H1 (cell line): ENCODE data around the gene ENPP3.

Experiments used
- BRCA1 ChIP-seq: IDR thresholded peaks from 2 replicates; pipeline ENCODE4 v1.6.1; 2012; ENCODE audit warnings: low read depth, low read length, improper control_type of control experiment
- EP300 ChIP-seq, 2 experiments: IDR thresholded peaks; 1 replicate in 1 of 2; 2 replicates in 1 of 2; pipeline ENCODE4 v1.6.1; 2011 to 2012; ENCODE audit warnings: low read depth in 2 of 2, low read length in 2 of 2, mild to moderate bottlenecking in 2 of 2, borderline replicate concordance in 1 of 2, inconsistent platforms in 1 of 2, moderate library complexity in 1 of 2
- POLR2A ChIP-seq, 2 experiments: IDR thresholded peaks; 1 replicate in 1 of 2; 2 replicates in 1 of 2; pipeline ENCODE4 v1.6.1; 2011; ENCODE audit warnings: low read depth in 2 of 2, low read length in 2 of 2, mild to moderate bottlenecking in 2 of 2; ENCODE audit errors: control extremely low read depth in 1 of 2
- POLR2AphosphoS5 ChIP-seq: IDR thresholded peaks from 2 replicates; pipeline ENCODE4 v1.6.1; 2011; ENCODE audit warnings: low read depth, low read length
- RNF2 ChIP-seq: fragments of 200-900, 300-1000 bp; sonication (generic); IDR thresholded peaks from 2 replicates; pipeline ENCODE4 v1.7.1; 2016; ENCODE audit warnings: borderline replicate concordance, low read depth, mild to moderate bottlenecking, antibody characterized with exemption, low read length; ENCODE audit not compliant: poor library complexity, severe bottlenecking; ENCODE audit errors: missing control alignments
- SAP30 ChIP-seq: fragments of 300-600 bp; sonication (generic); IDR thresholded peaks from 2 replicates; pipeline ENCODE4 v1.7.1; 2012; ENCODE audit warnings: low read length, moderate library complexity, mild to moderate bottlenecking, inconsistent platforms; ENCODE audit not compliant: insufficient read depth, insufficient replicate concordance
- SP1 ChIP-seq: IDR thresholded peaks from 2 replicates; pipeline ENCODE4 v1.6.1; 2011; ENCODE audit warnings: low read depth, low read length
- ZNF274 ChIP-seq: IDR thresholded peaks from 2 replicates; pipeline ENCODE4 v1.7.0; 2012; ENCODE audit warnings: low read length, borderline replicate concordance; ENCODE audit errors: extremely low read depth
- TF ChIP-seq, protein P1 (sequence below), 3 experiments: IDR thresholded peaks; 1 replicate in 2 of 3; 2 replicates in 1 of 3; pipeline versions ENCODE4 v1.5.1 to v1.6.1; 2011; ENCODE audit warnings: low read length in 3 of 3, mild to moderate bottlenecking in 3 of 3, inconsistent platforms in 2 of 3, low read depth in 1 of 3, moderate library complexity in 1 of 3; ENCODE audit not compliant: insufficient read depth in 1 of 3; ENCODE audit errors: control extremely low read depth in 1 of 3
- TF ChIP-seq, protein P2 (sequence below): IDR thresholded peaks from 2 replicates; pipeline ENCODE4 v1.6.1; 2012; ENCODE audit warnings: inconsistent platforms
- TF ChIP-seq, protein P3 (sequence below): IDR thresholded peaks from 2 replicates; pipeline ENCODE4 v1.6.1; 2012; ENCODE audit warnings: inconsistent platforms
- TF ChIP-seq, protein P4 (sequence below): IDR thresholded peaks from 2 replicates; pipeline ENCODE4 v1.6.1; 2012; ENCODE audit warnings: low read length, inconsistent platforms
- TF ChIP-seq, protein P5 (sequence below): IDR thresholded peaks from 2 replicates; pipeline ENCODE4 v1.6.1; 2011; ENCODE audit warnings: low read length, improper control_type of control experiment

DNA sequence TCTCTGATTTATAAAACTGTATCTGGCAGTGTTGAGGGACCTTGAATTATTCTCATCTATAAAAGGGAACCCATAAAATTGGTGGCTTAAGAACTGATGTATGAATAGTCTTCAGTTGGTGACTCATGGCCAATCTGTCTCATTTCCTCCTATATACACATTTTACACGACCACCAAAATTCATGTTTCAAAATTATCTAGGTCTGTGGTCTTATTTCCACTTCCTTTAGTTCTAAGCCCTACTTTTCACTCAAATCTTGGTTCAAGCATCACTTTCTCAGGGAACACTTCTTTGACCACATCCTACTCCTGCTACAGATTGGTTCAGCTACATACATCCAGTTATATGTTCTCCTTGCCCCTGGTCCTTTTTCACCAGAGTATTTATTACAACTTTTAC is 152.1 kb downstream of the ENPP3 start:
- TF ChIP-seq, protein P1, sequence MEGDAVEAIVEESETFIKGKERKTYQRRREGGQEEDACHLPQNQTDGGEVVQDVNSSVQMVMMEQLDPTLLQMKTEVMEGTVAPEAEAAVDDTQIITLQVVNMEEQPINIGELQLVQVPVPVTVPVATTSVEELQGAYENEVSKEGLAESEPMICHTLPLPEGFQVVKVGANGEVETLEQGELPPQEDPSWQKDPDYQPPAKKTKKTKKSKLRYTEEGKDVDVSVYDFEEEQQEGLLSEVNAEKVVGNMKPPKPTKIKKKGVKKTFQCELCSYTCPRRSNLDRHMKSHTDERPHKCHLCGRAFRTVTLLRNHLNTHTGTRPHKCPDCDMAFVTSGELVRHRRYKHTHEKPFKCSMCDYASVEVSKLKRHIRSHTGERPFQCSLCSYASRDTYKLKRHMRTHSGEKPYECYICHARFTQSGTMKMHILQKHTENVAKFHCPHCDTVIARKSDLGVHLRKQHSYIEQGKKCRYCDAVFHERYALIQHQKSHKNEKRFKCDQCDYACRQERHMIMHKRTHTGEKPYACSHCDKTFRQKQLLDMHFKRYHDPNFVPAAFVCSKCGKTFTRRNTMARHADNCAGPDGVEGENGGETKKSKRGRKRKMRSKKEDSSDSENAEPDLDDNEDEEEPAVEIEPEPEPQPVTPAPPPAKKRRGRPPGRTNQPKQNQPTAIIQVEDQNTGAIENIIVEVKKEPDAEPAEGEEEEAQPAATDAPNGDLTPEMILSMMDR (IDR thresholded peaks at IDR 0.05; ENCODE audit: control extremely low read depth in 1 of 3, insufficient read depth in 1 of 3, low read depth in 1 of 3, low read length in 3 of 3) = no peak
- TF ChIP-seq, protein P2, sequence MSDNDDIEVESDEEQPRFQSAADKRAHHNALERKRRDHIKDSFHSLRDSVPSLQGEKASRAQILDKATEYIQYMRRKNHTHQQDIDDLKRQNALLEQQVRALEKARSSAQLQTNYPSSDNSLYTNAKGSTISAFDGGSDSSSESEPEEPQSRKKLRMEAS = no peak
- no peak for TF ChIP-seq EP300 (IDR thresholded peaks at IDR 0.05; ENCODE audit: borderline replicate concordance in 1 of 2, low read depth in 2 of 2, low read length in 2 of 2)
- no peak for TF ChIP-seq POLR2A (IDR thresholded peaks at IDR 0.05; ENCODE audit: control extremely low read depth in 1 of 2, low read depth in 2 of 2, low read length in 2 of 2)
- TF ChIP-seq, protein P3, sequence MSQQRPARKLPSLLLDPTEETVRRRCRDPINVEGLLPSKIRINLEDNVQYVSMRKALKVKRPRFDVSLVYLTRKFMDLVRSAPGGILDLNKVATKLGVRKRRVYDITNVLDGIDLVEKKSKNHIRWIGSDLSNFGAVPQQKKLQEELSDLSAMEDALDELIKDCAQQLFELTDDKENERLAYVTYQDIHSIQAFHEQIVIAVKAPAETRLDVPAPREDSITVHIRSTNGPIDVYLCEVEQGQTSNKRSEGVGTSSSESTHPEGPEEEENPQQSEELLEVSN = no peak
- TF ChIP-seq POLR2AphosphoS5 = no peak
- no peak for TF ChIP-seq RNF2
- TF ChIP-seq, protein P4, sequence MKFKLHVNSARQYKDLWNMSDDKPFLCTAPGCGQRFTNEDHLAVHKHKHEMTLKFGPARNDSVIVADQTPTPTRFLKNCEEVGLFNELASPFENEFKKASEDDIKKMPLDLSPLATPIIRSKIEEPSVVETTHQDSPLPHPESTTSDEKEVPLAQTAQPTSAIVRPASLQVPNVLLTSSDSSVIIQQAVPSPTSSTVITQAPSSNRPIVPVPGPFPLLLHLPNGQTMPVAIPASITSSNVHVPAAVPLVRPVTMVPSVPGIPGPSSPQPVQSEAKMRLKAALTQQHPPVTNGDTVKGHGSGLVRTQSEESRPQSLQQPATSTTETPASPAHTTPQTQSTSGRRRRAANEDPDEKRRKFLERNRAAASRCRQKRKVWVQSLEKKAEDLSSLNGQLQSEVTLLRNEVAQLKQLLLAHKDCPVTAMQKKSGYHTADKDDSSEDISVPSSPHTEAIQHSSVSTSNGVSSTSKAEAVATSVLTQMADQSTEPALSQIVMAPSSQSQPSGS = no peak
- TF ChIP-seq, protein P5, sequence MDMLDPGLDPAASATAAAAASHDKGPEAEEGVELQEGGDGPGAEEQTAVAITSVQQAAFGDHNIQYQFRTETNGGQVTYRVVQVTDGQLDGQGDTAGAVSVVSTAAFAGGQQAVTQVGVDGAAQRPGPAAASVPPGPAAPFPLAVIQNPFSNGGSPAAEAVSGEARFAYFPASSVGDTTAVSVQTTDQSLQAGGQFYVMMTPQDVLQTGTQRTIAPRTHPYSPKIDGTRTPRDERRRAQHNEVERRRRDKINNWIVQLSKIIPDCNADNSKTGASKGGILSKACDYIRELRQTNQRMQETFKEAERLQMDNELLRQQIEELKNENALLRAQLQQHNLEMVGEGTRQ = no peak
- TF ChIP-seq SP1 = no peak
- TF ChIP-seq ZNF274 = no peak
- no peak for TF ChIP-seq SAP30
- TF ChIP-seq BRCA1 = no peak
